GM23338 (cell line): ENCODE measurements around the gene FDXR. TPM values are rescaled to one million over a fixed set of nuclear protein-coding genes. Genes with fewer than 3 reads are reported as not detected.
A peak's percentile ranks its signal among the peaks of the same experiment; 100 is the strongest.

Source experiments
- ATAC-seq: fragments of 200-7000 bp; cut with Tn5 transposase; 3 replicates; pipeline ENCODE4 v1.9.1; 2020
- DNase-seq: peaks from one replicate; pipeline ENCODE4 v3.0.0-alpha.2; 2015; ENCODE audit warnings: low spot score
- H2AFZ ChIP-seq: fragments of 200-600 bp; sonication (generic); 2 replicates; pipeline ENCODE4 v1.8.0; 2016; ENCODE audit warnings: antibody characterized with exemption, mild to moderate bottlenecking, moderate library complexity
- H3F3A ChIP-seq: fragments of 200-600 bp; sonication (generic); replicated peaks from 2 replicates; pipeline ENCODE4 v1.8.0; 2017; ENCODE audit warnings: antibody characterized with exemption, mixed run types, low read depth
- H3K27ac ChIP-seq: fragments of 200-600 bp; sonication (generic); 2 replicates; pipeline ENCODE4 v1.6.1; 2016; ENCODE audit warnings: low read depth
- H3K27me3 ChIP-seq: fragments of 200-600 bp; sonication (generic); 2 replicates; pipeline ENCODE4 v1.8.0; 2016; ENCODE audit warnings: mild to moderate bottlenecking, mixed run types, moderate library complexity; ENCODE audit not compliant: insufficient read depth
- H3K36me3 ChIP-seq: fragments of 200-600 bp; sonication (generic); 2 replicates; pipeline ENCODE4 v1.8.0; 2016; ENCODE audit warnings: mild to moderate bottlenecking; ENCODE audit not compliant: insufficient read depth
- H3K4me1 ChIP-seq: fragments of 200-600 bp; sonication (generic); 2 replicates; pipeline ENCODE4 v1.8.0; 2016; ENCODE audit warnings: mild to moderate bottlenecking, moderate library complexity; ENCODE audit not compliant: insufficient read depth
- H3K4me2 ChIP-seq: fragments of 200-600 bp; sonication (generic); 2 replicates; pipeline ENCODE4 v1.7.1; 2017; ENCODE audit warnings: mixed run types
- H3K4me3 ChIP-seq: fragments of 200-600 bp; sonication (generic); 2 replicates; pipeline ENCODE4 v1.6.1; 2016; ENCODE audit warnings: mixed run types
- H3K79me2 ChIP-seq: fragments of 200-600 bp; sonication (generic); replicated peaks from 2 replicates; pipeline ENCODE4 v1.8.0; 2017; ENCODE audit warnings: mild to moderate bottlenecking; ENCODE audit not compliant: insufficient read depth
- H3K9me2 ChIP-seq: fragments of 200-600 bp; sonication (generic); 2 replicates; pipeline ENCODE4 v1.8.0; 2017; ENCODE audit not compliant: insufficient read depth
- H4K20me1 ChIP-seq: fragments of 200-600 bp; sonication (generic); replicated peaks from 2 replicates; pipeline ENCODE4 v1.8.0; 2017; ENCODE audit warnings: mild to moderate bottlenecking; ENCODE audit not compliant: insufficient read depth
- H3K27ac Mint-ChIP-seq: 2 replicates; pipeline ENCODE4 v1.8.0; 2020; ENCODE audit warnings: inconsistent platforms, mild to moderate bottlenecking, moderate library complexity, mixed read lengths
- H3K27me3 Mint-ChIP-seq: 3 replicates; pipeline ENCODE4 v1.8.0; 2022; ENCODE audit warnings: low read depth, mild to moderate bottlenecking, moderate library complexity, mixed read lengths, inconsistent platforms; ENCODE audit not compliant: insufficient read depth, poor library complexity
- H3K36me3 Mint-ChIP-seq: 3 replicates; pipeline ENCODE4 v1.8.0; 2021; ENCODE audit warnings: low read depth, mild to moderate bottlenecking, inconsistent platforms, moderate library complexity, mixed read lengths
- H3K4me1 Mint-ChIP-seq: 3 replicates; pipeline ENCODE4 v1.8.0; 2020; ENCODE audit warnings: mild to moderate bottlenecking, inconsistent platforms, mixed read lengths
- H3K4me3 Mint-ChIP-seq: 3 replicates; pipeline ENCODE4 v1.8.0; 2021; ENCODE audit warnings: moderate library complexity, mild to moderate bottlenecking, inconsistent platforms, mixed read lengths
- H3K9me3 Mint-ChIP-seq: 3 replicates; pipeline ENCODE4 v1.8.0; 2020; ENCODE audit warnings: moderate library complexity, mild to moderate bottlenecking, inconsistent platforms, mixed read lengths
- CREB1 ChIP-seq: fragments of 250-450 bp; sonication (Bioruptor Pico); IDR thresholded peaks from 2 replicates; pipeline ENCODE4 v1.5.0; 2020; ENCODE audit warnings: low read depth, mild to moderate bottlenecking, moderate library complexity
- ETS1 ChIP-seq: IDR thresholded peaks from 2 replicates; pipeline ENCODE4 v1.6.1; 2016; ENCODE audit warnings: antibody characterized with exemption
- EZH2 ChIP-seq: fragments of 200-600 bp; sonication (generic); IDR thresholded peaks from one replicate; pipeline ENCODE4 v1.8.0; 2017; ENCODE audit warnings: antibody characterized with exemption, mild to moderate bottlenecking, low read depth; ENCODE audit not compliant: unreplicated experiment
- EZH2phosphoT487 ChIP-seq: fragments of 200-600 bp; sonication (generic); IDR thresholded peaks from one replicate; pipeline ENCODE4 v1.8.1; 2018; ENCODE audit warnings: antibody characterized with exemption; ENCODE audit not compliant: unreplicated experiment
- JUNB ChIP-seq: IDR thresholded peaks from one replicate; pipeline ENCODE4 v1.6.1; 2016; ENCODE audit warnings: antibody characterized with exemption; ENCODE audit not compliant: unreplicated experiment
- STAT1 ChIP-seq: IDR thresholded peaks from one replicate; pipeline ENCODE4 v1.6.1; 2016; ENCODE audit warnings: antibody characterized with exemption; ENCODE audit not compliant: unreplicated experiment
- ZNF114 ChIP-seq: fragments of 250-450 bp; sonication (Bioruptor Pico); IDR thresholded peaks from 2 replicates; pipeline ENCODE4 v1.5.0; 2020; ENCODE audit warnings: mild to moderate bottlenecking, moderate library complexity
- ZNF462 ChIP-seq: fragments of 250-450 bp; sonication (Bioruptor Pico); IDR thresholded peaks from 2 replicates; pipeline ENCODE4 v1.5.0; 2020; ENCODE audit warnings: mild to moderate bottlenecking, moderate library complexity
- polyA plus RNA-seq: library from polyadenylated mRNA; unstranded; fragments of >200 nt; fragmentation: Nextera tagmentation; extraction: Ambion mirVana; gene quantifications from 2 replicates; pipeline ENCODE4 v1.2.1, GENCODE V29; 2016
- total RNA-seq: library from RNA; depleted of rRNA; stranded (reverse); fragments of >200 nt; shearing (Covaris generic); gene quantifications from 2 replicates; pipeline ENCODE4 v1.2.3, GENCODE V29; 2014
- TF ChIP-seq, protein P1 (sequence below): IDR thresholded peaks from one replicate; pipeline ENCODE4 v1.6.1; 2018; ENCODE audit warnings: antibody characterized with exemption; ENCODE audit not compliant: unreplicated experiment

Gene FDXR
- total and polyA plus RNA-seq, 2 experiments from 2014 or later, result 21.7 to 33.1 TPM

DNA sequence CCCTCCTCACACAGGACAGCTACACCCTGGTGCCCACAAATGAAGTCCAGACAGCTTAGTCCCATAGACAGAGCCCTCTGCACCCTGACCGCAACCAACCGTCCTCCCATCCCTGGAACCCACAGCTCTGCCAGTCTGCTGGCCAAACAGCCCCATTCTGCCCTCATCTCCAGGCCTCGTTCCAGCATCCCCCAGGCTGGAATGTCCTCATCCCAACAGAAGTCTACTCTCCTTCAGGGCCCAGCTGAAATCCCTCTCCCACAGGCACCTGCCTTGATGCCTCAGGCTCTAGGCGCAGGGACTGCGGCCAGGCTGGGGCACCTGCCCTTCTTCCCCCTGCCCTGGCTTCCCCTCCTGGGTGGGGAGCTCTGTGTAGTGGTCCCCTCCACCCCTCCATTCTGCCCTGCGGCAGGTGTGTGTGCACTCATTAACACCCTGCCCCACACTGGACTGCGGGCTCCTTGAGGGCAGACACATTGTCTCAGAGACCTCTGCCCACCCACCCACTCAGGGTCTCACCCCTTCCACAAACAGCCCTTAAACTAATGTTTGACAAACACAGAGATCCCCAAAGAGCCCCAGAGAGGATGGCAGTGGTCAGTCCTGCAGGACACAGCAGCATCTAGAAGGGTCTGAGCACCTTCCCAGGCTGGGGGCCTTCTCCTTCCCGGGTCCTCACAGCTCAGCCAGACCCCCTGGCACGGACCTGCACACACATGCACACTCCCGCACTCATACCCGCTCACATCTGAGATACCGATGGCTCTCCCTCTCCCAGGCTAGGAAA lies 13.9 kb downstream of the FDXR start:
- Histone ChIP-seq H3F3A (peaks cover 8% of the 10 kb centered on the region; the same call in 1 of the 2 replicates), H3K9me2 (no peaks in the 10 kb centered on the region), H3K36me3 (no peaks in the 10 kb centered on the region), H3K27me3 (peaks cover 85% of the 10 kb centered on the region), H3K4me1 (peaks cover 4% of the 10 kb centered on the region; the same call in 1 of the 2 replicates), H3K4me3 (peak overlapping the region; percentile 60), H2AFZ (no peak overlapping the region), H3K27ac (no peak overlapping the region), H3K4me2 (peak overlapping the region; percentile 84; the same call in 1 of the 2 replicates), H4K20me1 (no peaks in the 10 kb centered on the region; the same call in 1 of the 2 replicates), H3K79me2 (no peaks in the 10 kb centered on the region)
- peaks cover 80% of the 10 kb centered on the region for H3K27me3 Mint-ChIP-seq
- peak overlapping the region; percentile 68 for H3K4me3 Mint-ChIP-seq
- no peak overlapping the region for H3K27ac Mint-ChIP-seq
- no peak for TF ChIP-seq ZNF114
- TF ChIP-seq CREB1 (CRISPR knock-in tag), result no peak
- no peak for TF ChIP-seq EZH2phosphoT487
- TF ChIP-seq JUNB, result no peak
- no peak for TF ChIP-seq EZH2
- TF ChIP-seq, protein P1, sequence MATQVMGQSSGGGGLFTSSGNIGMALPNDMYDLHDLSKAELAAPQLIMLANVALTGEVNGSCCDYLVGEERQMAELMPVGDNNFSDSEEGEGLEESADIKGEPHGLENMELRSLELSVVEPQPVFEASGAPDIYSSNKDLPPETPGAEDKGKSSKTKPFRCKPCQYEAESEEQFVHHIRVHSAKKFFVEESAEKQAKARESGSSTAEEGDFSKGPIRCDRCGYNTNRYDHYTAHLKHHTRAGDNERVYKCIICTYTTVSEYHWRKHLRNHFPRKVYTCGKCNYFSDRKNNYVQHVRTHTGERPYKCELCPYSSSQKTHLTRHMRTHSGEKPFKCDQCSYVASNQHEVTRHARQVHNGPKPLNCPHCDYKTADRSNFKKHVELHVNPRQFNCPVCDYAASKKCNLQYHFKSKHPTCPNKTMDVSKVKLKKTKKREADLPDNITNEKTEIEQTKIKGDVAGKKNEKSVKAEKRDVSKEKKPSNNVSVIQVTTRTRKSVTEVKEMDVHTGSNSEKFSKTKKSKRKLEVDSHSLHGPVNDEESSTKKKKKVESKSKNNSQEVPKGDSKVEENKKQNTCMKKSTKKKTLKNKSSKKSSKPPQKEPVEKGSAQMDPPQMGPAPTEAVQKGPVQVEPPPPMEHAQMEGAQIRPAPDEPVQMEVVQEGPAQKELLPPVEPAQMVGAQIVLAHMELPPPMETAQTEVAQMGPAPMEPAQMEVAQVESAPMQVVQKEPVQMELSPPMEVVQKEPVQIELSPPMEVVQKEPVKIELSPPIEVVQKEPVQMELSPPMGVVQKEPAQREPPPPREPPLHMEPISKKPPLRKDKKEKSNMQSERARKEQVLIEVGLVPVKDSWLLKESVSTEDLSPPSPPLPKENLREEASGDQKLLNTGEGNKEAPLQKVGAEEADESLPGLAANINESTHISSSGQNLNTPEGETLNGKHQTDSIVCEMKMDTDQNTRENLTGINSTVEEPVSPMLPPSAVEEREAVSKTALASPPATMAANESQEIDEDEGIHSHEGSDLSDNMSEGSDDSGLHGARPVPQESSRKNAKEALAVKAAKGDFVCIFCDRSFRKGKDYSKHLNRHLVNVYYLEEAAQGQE, result no peak
- no peak for TF ChIP-seq STAT1
- no peak for TF ChIP-seq ZNF462 (CRISPR knock-in tag)
- TF ChIP-seq ETS1, result no peak
- H3K9me3 Mint-ChIP-seq, result no peaks in the 10 kb centered on the region
- peaks cover 4% of the 10 kb centered on the region; the same call in 2 of the 3 replicates for H3K4me1 Mint-ChIP-seq
- ATAC-seq, result no peak
- H3K36me3 Mint-ChIP-seq, result 0 out of 3 replicates have a peak, but pooled peaks cover 5% of the 10 kb centered on the region
- DNase-seq, result no peak
